HEK293 (cell line): ENCODE data around the gene CEP44.

ENCODE experiments used
- CTCF ChIA-PET: fragments of 350-600 bp; formaldehyde crosslinking; extraction: SDS; loops from one replicate; lab custom pipeline; 2021; ENCODE audit warnings: antibody characterized with exemption; lab: Yijun Ruan, JAX
- POLR2A ChIA-PET: fragments of 300-600 bp; formaldehyde crosslinking; extraction: SDS; loops from one replicate; lab custom pipeline; 2020; ENCODE audit warnings: antibody characterized with exemption, inconsistent platforms; lab: Yijun Ruan, JAX
- H3K27ac ChIP-seq: fragments of 200-500 bp; sonication (Bioruptor generic); 2 replicates; pipeline ENCODE4 v1.5.1; 2014; ENCODE audit warnings: low read depth, low read length, control low read depth, inconsistent platforms; ENCODE audit errors: extremely low read depth
- H3K36me3 ChIP-seq, 2 experiments: fragments of 200-500 bp in 1 of 2; sonication (Bioruptor generic) in 1 of 2; 1 replicate in 1 of 2; 2 replicates in 1 of 2; pipeline ENCODE4 v1.5.1; 2014 to 2017; ENCODE audit warnings: inconsistent platforms in 2 of 2, low read length in 2 of 2; ENCODE audit not compliant: control insufficient read depth in 2 of 2, insufficient read depth in 1 of 2
- H3K4me1 ChIP-seq: fragments of 200-500 bp; sonication (Bioruptor generic); 2 replicates; pipeline ENCODE4 v1.5.1; 2014; ENCODE audit warnings: mild to moderate bottlenecking, low read length, inconsistent platforms; ENCODE audit not compliant: control insufficient read depth, insufficient read depth
- H3K4me3 ChIP-seq: 2 replicates; pipeline ENCODE4 v1.5.1; 2011; ENCODE audit warnings: low read depth, mild to moderate bottlenecking, control low read depth, low read length, moderate library complexity
- H3K9me3 ChIP-seq: fragments of 200-500 bp; sonication (Bioruptor generic); 2 replicates; pipeline ENCODE4 v1.5.1; 2014; ENCODE audit warnings: low read depth, low read length, inconsistent platforms; ENCODE audit not compliant: control insufficient read depth, insufficient read depth
- BCL11A ChIP-seq: fragments of 450-650 bp; formaldehyde crosslinking; IDR thresholded peaks from 2 replicates; pipeline ENCODE4 v1.5.1; 2016; ENCODE audit warnings: low read depth, missing biosample characterization, missing genetic modification characterization
- KLF8 ChIP-seq: fragments of 450-650 bp; formaldehyde crosslinking; IDR thresholded peaks from 2 replicates; pipeline ENCODE4 v1.5.1; 2016; ENCODE audit warnings: missing biosample characterization, missing genetic modification characterization
- MZF1 ChIP-seq: fragments of 450-650 bp; formaldehyde crosslinking; IDR thresholded peaks from 2 replicates; pipeline ENCODE4 v1.5.1; 2017; ENCODE audit warnings: missing biosample characterization, missing genetic modification characterization, borderline replicate concordance
- OSR2 ChIP-seq: fragments of 450-650 bp; formaldehyde crosslinking; IDR thresholded peaks from 2 replicates; pipeline ENCODE4 v1.5.1; 2016; ENCODE audit warnings: missing biosample characterization, missing genetic modification characterization
- SCRT1 ChIP-seq: fragments of 450-650 bp; formaldehyde crosslinking; IDR thresholded peaks from 2 replicates; pipeline ENCODE4 v1.5.1; 2016; ENCODE audit warnings: missing biosample characterization, missing genetic modification characterization, borderline replicate concordance
- WT1 ChIP-seq: fragments of 450-650 bp; formaldehyde crosslinking; IDR thresholded peaks from 2 replicates; pipeline ENCODE4 v1.5.1; 2016; ENCODE audit warnings: missing biosample characterization, missing genetic modification characterization
- ZBTB7A ChIP-seq: fragments of 450-650 bp; formaldehyde crosslinking; IDR thresholded peaks from 2 replicates; pipeline ENCODE4 v1.5.1; 2016; ENCODE audit warnings: low read depth, missing biosample characterization, missing genetic modification characterization
- ZNF174 ChIP-seq: fragments of 450-650 bp; formaldehyde crosslinking; IDR thresholded peaks from 2 replicates; pipeline ENCODE4 v1.5.0; 2017; ENCODE audit warnings: missing biosample characterization, mild to moderate bottlenecking, missing genetic modification characterization
- ZNF175 ChIP-seq: fragments of 450-650 bp; formaldehyde crosslinking; IDR thresholded peaks from 2 replicates; pipeline ENCODE4 v1.5.1; 2016; ENCODE audit warnings: missing biosample characterization, missing genetic modification characterization
- ZNF223 ChIP-seq: fragments of 450-650 bp; formaldehyde crosslinking; IDR thresholded peaks from 2 replicates; pipeline ENCODE4 v1.5.1; 2016; ENCODE audit warnings: missing biosample characterization, missing genetic modification characterization
- ZNF341 ChIP-seq: fragments of 450-650 bp; formaldehyde crosslinking; IDR thresholded peaks from 2 replicates; pipeline ENCODE4; 2016; ENCODE audit warnings: low read depth, missing biosample characterization, missing genetic modification characterization
- ZNF394 ChIP-seq: fragments of 450-650 bp; formaldehyde crosslinking; IDR thresholded peaks from 2 replicates; pipeline ENCODE4 v1.5.1; 2016; ENCODE audit warnings: missing biosample characterization, missing genetic modification characterization, mild to moderate bottlenecking, moderate library complexity, borderline replicate concordance
- ZNF548 ChIP-seq: fragments of 450-650 bp; formaldehyde crosslinking; IDR thresholded peaks from 2 replicates; pipeline ENCODE4 v1.5.1; 2016; ENCODE audit warnings: missing biosample characterization, missing genetic modification characterization
- ZNF560 ChIP-seq: fragments of 450-650 bp; formaldehyde crosslinking; IDR thresholded peaks from 2 replicates; pipeline ENCODE4 v1.5.1; 2017; ENCODE audit warnings: missing biosample characterization, missing genetic modification characterization, borderline replicate concordance
- ZNF571 ChIP-seq: fragments of 450-650 bp; formaldehyde crosslinking; IDR thresholded peaks from 2 replicates; pipeline ENCODE4 v1.5.0; 2017; ENCODE audit warnings: missing biosample characterization, missing genetic modification characterization
- ZNF621 ChIP-seq: fragments of 450-650 bp; formaldehyde crosslinking; IDR thresholded peaks from 2 replicates; pipeline ENCODE4 v1.5.1; 2017; ENCODE audit warnings: missing biosample characterization, missing genetic modification characterization
- ZNF747 ChIP-seq: fragments of 450-650 bp; formaldehyde crosslinking; IDR thresholded peaks from 2 replicates; pipeline ENCODE4 v1.5.1; 2016; ENCODE audit warnings: missing biosample characterization, missing genetic modification characterization
- ZNF768 ChIP-seq: fragments of 450-650 bp; formaldehyde crosslinking; IDR thresholded peaks from 2 replicates; pipeline ENCODE4 v1.5.1; 2018; ENCODE audit warnings: missing biosample characterization, mild to moderate bottlenecking, missing genetic modification characterization
- ZNF791 ChIP-seq: fragments of 450-650 bp; formaldehyde crosslinking; IDR thresholded peaks from 2 replicates; pipeline ENCODE4 v1.5.1; 2016; ENCODE audit warnings: missing biosample characterization, missing genetic modification characterization
- TF ChIP-seq, protein P1 (sequence below): fragments of 450-650 bp; formaldehyde crosslinking; IDR thresholded peaks from 2 replicates; pipeline ENCODE4 v1.5.1; 2016; ENCODE audit warnings: missing biosample characterization, missing genetic modification characterization
- TF ChIP-seq, protein P2 (sequence below): fragments of 450-650 bp; formaldehyde crosslinking; IDR thresholded peaks from 2 replicates; pipeline ENCODE4 v1.5.1; 2016; ENCODE audit warnings: missing biosample characterization, missing genetic modification characterization
- TF ChIP-seq, protein P3 (sequence below): fragments of 450-650 bp; formaldehyde crosslinking; IDR thresholded peaks from 2 replicates; pipeline ENCODE4 v1.5.1; 2016; ENCODE audit warnings: missing biosample characterization, missing genetic modification characterization
- TF ChIP-seq, protein P4 (sequence below): fragments of 450-650 bp; formaldehyde crosslinking; IDR thresholded peaks from 2 replicates; pipeline ENCODE4 v1.5.1; 2016; ENCODE audit warnings: missing biosample characterization, missing genetic modification characterization

The CEP44 gene

DNA sequence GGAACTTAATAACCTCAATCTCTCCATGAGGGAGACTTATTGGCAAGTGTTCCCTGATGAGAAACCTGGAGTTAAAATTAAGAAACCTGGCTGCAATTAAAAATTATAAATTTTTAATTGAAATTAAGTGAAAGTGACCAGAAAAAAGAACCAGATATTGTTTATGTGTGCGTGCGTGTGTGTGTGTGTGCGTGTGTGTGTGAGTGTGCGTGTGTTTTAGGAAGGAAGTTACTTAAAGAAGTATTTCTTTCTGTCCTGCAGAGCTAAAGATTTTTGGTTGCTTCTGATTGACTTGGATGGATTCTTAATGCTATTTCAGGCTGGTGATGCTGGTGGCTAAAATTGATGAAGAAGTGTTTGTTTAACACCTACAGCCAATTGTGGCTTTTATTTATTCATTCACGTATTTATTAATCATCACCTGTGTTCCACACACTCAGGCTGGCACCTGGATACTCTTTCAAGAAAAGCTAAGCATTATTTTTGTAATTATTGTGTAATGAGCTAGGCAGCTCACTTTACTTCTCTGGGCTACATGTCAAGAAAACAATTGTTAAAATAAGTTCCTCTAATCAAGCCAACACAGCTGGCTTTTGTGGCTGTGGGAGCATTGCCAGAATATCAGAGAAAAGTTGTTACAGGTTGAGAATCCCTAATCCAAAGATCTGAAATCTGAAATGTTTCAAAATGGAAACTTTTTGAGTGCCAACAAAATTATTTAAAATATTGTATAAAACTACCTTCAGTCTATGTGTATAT, 68.5 kb downstream of the CEP44 start (continued):
- TF ChIP-seq, protein P1, sequence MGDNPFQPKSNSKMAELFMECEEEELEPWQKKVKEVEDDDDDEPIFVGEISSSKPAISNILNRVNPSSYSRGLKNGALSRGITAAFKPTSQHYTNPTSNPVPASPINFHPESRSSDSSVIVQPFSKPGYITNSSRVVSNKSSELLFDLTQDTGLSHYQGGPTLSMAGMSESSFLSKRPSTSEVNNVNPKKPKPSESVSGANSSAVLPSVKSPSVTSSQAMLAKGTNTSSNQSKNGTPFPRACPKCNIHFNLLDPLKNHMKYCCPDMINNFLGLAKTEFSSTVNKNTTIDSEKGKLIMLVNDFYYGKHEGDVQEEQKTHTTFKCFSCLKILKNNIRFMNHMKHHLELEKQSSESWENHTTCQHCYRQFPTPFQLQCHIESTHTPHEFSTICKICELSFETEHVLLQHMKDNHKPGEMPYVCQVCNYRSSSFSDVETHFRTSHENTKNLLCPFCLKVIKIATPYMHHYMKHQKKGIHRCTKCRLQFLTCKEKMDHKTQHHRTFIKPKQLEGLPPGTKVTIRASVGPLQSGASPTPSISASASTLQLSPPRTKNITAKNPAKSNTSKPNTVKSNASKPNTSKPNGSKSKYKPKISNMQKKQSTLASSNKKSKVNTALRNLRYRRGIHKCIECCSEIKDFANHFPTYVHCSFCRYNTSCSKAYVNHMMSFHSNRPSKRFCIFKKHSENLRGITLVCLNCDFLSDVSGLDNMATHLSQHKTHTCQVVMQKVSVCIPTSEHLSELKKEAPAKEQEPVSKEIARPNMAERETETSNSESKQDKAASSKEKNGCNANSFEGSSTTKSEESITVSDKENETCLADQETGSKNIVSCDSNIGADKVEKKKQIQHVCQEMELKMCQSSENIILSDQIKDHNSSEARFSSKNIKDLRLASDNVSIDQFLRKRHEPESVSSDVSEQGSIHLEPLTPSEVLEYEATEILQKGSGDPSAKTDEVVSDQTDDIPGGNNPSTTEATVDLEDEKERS (tag by site-specific recombination) = no peak
- TF ChIP-seq ZNF394 = no peak
- TF ChIP-seq ZNF560 (tag by site-specific recombination) = no peak
- TF ChIP-seq ZBTB7A (tag by site-specific recombination) = no peak
- TF ChIP-seq SCRT1 (tag by site-specific recombination) = no peak
- no peak for TF ChIP-seq ZNF747 (tag by site-specific recombination)
- TF ChIP-seq ZNF548 = no peak

DNA sequence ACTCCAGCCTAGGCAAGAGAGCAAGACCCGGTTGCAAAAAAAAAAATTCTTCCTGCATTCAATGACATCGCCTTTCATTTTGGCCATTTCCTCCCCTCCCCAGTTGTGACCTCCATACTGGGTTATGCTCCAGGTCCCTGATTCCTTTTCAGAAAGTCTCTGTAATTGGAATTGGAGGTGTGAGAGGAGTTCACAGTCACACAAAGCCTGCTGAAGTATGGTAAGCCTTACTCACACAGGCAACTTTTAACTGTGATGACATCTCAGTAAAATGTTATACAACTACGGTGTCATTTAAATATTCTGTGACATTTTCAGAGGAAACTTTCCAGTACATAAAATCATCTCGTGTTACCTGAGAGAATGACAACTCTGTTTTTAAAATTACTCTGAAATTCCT, 73.6 kb downstream of the CEP44 start:
- TF ChIP-seq KLF8 (tag by site-specific recombination) (no peak), ZNF571 (no peak), ZNF560 (tag by site-specific recombination) (no peak)
- TF ChIP-seq, all 188 proteins: peak for 0
- H3K36me3 ChIP-seq = no peaks in the 10 kb centered on the region
- ChIA-PET CTCF (no interaction called here), POLR2A (no interaction called here)
- H3K27ac ChIP-seq = no peak overlapping the region
- no peaks in the 10 kb centered on the region for H3K9me3 ChIP-seq
- no peaks in the 10 kb centered on the region for H3K4me1 ChIP-seq
- no peak overlapping the region for H3K4me3 ChIP-seq

DNA sequence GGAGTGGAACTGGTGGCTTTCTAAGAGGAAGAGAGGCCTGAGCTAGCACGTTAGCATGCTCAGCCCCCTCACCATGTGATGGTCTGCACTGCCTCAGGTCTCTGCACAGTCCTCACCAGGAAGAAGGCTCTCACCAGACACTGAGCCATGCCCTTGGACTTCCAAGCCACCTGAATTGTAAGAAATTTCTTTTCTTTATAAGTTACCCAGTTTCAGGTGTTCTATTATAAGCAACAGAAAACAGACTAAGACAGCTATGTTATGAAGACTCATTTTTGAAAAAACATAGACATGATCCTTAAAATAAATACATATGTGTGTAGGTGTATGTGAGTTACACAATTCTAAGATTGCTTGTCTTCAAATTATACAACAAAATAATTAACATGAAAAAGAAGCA, 74.7 kb downstream of the CEP44 start:
- CTCF ChIA-PET = interaction anchor here (0.6 to 1.6 kb wide), 2 partner anchors 273 to 274 kb away, joined by 3 read pairs; no protein-coding TSS in a partner anchor

More for the DNA sequence above, 74.7 kb downstream of the CEP44 start:
- Histone ChIP-seq H3K4me1 (no peaks in the 10 kb centered on the region), H3K27ac (no peak overlapping the region), H3K4me3 (no peak overlapping the region), H3K9me3 (no peaks in the 10 kb centered on the region), H3K36me3 (no peaks in the 10 kb centered on the region)
- no peak for TF ChIP-seq ZNF174 (tag by site-specific recombination)
- no peak for TF ChIP-seq MZF1
- no peak for TF ChIP-seq ZNF175 (tag by site-specific recombination)
- no peak for TF ChIP-seq ZNF341
- TF ChIP-seq, protein P2, sequence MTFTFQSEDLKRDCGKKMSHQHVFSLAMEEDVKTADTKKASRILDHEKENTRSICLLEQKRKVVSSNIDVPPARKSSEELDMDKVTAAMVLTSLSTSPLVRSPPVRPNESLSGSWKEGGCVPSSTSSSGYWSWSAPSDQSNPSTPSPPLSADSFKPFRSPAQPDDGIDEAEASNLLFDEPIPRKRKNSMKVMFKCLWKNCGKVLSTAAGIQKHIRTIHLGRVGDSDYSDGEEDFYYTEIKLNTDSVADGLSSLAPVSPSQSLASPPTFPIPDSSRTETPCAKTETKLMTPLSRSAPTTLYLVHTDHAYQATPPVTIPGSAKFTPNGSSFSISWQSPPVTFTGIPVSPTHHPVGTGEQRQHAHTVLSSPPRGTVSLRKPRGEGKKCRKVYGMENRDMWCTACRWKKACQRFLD (tag by site-specific recombination) = no peak
- no peak for TF ChIP-seq ZNF791 (tag by site-specific recombination)
- TF ChIP-seq, protein P3, sequence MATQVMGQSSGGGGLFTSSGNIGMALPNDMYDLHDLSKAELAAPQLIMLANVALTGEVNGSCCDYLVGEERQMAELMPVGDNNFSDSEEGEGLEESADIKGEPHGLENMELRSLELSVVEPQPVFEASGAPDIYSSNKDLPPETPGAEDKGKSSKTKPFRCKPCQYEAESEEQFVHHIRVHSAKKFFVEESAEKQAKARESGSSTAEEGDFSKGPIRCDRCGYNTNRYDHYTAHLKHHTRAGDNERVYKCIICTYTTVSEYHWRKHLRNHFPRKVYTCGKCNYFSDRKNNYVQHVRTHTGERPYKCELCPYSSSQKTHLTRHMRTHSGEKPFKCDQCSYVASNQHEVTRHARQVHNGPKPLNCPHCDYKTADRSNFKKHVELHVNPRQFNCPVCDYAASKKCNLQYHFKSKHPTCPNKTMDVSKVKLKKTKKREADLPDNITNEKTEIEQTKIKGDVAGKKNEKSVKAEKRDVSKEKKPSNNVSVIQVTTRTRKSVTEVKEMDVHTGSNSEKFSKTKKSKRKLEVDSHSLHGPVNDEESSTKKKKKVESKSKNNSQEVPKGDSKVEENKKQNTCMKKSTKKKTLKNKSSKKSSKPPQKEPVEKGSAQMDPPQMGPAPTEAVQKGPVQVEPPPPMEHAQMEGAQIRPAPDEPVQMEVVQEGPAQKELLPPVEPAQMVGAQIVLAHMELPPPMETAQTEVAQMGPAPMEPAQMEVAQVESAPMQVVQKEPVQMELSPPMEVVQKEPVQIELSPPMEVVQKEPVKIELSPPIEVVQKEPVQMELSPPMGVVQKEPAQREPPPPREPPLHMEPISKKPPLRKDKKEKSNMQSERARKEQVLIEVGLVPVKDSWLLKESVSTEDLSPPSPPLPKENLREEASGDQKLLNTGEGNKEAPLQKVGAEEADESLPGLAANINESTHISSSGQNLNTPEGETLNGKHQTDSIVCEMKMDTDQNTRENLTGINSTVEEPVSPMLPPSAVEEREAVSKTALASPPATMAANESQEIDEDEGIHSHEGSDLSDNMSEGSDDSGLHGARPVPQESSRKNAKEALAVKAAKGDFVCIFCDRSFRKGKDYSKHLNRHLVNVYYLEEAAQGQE (tag by site-specific recombination) = no peak
- no peak for TF ChIP-seq ZNF223
- no peak for TF ChIP-seq ZNF621 (tag by site-specific recombination)
- no peak for TF ChIP-seq ZNF768 (tag by site-specific recombination)
- no peak for TF ChIP-seq WT1 (tag by site-specific recombination)
- no peak for TF ChIP-seq OSR2
- TF ChIP-seq, protein P4, sequence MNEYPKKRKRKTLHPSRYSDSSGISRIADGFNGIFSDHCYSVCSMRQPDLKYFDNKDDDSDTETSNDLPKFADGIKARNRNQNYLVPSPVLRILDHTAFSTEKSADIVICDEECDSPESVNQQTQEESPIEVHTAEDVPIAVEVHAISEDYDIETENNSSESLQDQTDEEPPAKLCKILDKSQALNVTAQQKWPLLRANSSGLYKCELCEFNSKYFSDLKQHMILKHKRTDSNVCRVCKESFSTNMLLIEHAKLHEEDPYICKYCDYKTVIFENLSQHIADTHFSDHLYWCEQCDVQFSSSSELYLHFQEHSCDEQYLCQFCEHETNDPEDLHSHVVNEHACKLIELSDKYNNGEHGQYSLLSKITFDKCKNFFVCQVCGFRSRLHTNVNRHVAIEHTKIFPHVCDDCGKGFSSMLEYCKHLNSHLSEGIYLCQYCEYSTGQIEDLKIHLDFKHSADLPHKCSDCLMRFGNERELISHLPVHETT (tag by site-specific recombination) = no peak
- TF ChIP-seq BCL11A = no peak
- POLR2A ChIA-PET = no interaction called here
